NCI-H1930 (cell line): ENCODE results near the gene MIEN1.
"Not testable (repeated sequence)": the region's sequence is repeated elsewhere in the genome, so short reads cannot be mapped to it uniquely, and the experiment has no call there.

Experiments
- DNase-seq, 2 experiments: peaks; one replicate each; lab custom pipeline; 2025; lab: John Stamatoyannopoulos, UW

MIEN1 gene

DNA sequence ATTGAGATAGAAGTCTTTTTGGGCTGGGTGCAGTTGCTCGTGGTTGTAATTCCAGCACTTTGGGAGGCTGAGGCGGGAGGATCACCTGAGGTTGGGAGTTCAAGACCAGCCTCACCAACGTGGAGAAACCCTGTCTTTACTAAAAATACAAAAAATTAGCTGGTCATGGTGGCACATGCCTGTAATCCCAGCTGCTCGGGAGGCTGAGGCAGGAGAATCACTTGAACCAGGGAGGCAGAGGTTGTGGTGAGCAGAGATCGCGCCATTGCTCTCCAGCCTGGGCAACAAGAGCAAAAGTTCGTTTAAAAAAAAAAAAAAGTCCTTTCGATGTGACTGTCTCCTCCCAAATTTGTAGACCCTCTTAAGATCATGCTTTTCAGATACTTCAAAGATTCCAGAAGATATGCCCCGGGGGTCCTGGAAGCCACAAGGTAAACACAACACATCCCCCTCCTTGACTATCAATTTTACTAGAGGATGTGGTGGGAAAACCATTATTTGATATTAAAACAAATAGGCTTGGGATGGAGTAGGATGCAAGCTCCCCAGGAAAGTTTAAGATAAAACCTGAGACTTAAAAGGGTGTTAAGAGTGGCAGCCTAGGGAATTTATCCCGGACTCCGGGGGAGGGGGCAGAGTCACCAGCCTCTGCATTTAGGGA, 31.0 kb downstream of the MIEN1 start:
- DNase-seq: not testable (repeated sequence)

DNA sequence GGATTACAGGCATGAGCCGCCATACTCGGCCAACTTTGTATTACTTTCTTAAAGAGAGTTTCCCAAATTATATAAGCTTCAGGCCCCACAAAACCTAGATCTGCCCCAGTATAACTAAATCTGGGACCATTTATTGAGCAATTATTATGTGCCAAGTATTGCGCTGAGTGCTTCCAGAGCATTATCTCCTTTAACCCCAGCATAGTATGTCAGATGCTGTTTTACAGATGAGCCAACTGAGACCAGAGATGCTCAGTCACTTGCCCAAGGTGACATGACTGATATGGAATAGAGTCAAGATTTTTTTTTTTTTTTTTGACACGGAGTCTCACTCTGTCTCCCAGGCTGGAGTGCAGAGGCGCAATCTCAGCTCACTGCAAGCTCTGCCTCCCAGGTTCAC, 32.4 kb downstream of the MIEN1 start:
- DNase-seq: no peak

DNA sequence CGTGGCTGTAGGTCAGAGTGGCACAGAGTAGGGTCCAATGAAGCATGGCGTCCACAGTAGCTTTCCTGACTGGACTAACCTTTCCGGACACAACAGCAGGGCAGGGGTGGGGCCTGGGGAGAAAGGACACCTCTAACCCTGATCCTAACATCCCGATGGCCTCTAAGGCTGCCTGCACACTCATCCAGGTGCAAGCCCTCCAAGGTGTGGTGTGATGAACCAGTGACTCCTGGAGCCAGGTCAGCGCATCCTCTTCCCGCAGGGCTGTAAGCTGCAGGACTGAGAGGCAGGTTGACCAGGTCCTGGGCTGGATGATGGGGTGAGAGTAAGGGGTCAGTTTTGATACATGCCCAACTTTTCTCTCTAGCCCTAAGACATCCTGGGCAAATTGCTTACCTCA, 33.6 kb downstream of the MIEN1 start:
- DNase-seq: no peak

DNA sequence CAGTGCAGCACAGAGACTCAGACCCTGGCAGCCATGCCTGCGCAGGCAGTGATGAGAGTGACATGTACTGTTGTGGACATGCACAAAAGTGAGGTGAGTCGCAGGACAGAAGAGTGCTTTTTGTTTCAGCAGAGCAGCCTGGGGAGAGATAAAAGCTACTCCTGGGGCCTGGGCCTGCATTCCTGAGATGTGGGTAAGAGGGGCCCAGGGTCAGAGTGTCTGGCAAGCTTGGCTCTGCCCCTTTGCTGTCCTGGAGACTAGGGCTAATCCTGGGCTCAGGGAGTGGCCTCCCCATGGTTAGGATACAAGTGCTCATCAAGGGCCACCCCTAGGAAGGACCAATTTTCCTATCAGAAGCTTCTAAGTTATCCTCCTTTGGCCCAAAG, 35.2 kb downstream of the MIEN1 start:
- no peak for DNase-seq

DNA sequence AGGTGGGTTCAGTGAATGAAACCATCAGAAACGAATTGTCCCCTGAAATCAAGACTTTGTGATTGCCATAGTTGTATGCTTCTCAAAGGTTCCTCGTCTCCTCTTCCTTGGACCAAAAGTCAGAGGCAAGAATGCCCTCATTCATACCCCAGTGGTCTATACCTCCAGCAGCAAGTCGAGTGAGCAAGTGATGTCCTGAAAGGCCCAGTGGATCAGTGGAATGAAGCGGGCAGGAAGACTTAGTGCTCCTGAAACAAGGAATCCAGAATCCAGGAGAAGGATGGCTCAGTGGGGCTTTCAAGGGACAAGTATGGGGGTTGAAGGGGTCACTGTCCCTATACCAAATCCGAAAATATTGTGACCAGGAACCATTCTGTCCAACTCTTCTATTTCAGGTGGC, 35.7 kb downstream of the MIEN1 start:
- no peak for DNase-seq

DNA sequence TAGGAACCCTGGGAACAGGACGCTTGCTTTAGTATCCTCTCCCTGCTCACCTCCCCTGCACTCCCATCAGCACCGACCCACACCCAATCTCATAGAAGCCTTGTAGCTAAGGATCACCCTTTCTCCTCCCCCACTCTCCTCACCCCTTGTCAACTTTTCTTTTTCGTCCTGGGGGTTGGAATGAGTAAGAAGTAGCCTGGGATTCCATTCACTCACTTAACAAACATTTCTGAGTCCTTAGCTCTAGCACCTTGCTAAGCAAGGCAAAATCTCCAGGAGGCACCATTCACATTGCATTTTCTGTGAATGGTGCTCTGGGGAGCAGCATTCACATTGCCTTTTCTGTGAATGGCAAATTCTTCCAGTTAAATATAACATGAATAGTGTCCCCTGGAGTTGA, 41.4 kb downstream of the MIEN1 start:
- no peak for DNase-seq

DNA sequence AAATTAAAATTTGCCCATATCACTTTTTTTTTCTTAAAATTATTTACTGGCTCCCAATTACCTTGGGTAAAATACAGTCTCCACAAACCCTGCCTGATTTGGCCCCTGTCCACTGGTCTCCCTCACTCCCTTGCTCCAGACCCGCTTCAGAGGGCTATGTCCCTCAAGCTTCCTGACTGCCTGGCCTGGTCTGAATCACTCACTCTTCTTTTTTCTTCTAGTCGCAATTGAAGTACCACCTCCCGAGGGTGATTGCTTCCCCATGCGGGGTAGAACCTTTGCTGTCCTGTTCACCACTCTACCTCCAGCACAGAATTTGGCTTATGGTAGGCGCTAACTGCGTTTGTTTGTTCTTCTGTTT, 41.9 kb downstream of the MIEN1 start:
- no peak for DNase-seq

DNA sequence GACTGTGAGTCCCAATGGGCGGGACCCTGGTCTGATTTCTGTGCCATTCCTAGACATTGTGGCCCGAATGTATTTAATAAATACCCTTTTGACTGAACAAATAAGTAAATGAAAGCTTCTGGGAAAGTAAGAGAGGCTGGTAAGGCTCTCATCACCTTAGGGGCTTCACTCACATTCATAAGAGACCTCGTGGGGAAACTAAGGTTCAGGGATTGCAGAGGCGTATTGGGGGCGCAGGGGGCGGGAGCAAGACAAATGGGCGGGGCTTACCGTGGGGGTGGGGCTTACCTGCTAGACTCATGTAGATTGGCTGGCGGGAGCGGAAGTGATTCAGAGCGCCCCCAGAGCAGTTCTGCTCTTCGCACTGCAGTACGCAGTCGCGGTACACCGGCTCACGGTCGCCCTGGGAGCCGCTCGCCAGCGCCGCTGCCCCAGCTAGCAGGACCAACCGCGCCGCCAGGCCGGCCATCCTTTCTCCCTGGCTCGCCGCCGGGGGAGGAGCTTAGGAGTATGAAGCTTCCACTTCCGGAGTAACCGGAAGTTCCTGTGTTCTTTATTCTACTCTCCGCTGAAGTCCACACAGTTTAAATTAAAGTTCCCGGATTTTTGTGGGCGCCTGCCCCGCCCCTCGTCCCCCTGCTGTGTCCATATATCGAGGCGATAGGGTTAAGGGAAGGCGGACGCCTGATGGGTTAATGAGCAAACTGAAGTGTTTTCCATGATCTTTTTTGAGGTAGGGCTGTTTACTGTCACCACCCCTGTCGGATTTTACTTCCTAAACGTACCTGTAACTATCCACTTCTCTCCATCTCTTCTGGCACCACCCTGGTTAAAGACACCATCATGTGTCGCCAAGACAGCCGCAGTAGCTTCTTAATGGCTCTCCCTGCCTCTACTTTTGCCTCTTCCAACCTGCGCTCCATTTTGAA, 42.5 kb downstream of the MIEN1 start, which contains the start of gene PGAP3:
PGAP3 (minus strand) TSS at position 512 of the 929 bp plus-strand sequence; CDS start at position 469, 43 bp downstream.
- DNase-seq: peak; percentile 85 to 91

DNA sequence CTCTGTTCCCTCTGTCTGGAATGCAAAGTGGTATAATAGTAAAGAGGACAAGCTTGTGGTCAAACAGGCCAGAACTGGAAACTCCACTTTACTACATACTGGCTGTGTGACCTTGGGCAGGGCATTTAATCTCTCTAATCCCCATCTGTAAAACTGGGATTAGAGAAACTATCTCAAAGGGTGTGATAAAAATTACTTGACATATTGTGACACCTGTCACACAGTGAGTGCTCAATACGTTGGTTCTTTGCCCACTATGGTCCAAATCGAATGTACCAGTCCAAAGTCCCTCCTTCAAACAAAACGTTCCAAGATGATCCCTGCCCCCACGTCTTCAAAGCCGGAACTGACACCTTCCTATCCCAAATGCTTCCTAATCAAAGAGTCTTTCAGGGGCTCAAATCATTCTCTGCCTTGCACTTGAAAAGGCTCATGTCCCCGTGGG, 43.2 kb downstream of the MIEN1 start:
- DNase-seq: no peak

DNA sequence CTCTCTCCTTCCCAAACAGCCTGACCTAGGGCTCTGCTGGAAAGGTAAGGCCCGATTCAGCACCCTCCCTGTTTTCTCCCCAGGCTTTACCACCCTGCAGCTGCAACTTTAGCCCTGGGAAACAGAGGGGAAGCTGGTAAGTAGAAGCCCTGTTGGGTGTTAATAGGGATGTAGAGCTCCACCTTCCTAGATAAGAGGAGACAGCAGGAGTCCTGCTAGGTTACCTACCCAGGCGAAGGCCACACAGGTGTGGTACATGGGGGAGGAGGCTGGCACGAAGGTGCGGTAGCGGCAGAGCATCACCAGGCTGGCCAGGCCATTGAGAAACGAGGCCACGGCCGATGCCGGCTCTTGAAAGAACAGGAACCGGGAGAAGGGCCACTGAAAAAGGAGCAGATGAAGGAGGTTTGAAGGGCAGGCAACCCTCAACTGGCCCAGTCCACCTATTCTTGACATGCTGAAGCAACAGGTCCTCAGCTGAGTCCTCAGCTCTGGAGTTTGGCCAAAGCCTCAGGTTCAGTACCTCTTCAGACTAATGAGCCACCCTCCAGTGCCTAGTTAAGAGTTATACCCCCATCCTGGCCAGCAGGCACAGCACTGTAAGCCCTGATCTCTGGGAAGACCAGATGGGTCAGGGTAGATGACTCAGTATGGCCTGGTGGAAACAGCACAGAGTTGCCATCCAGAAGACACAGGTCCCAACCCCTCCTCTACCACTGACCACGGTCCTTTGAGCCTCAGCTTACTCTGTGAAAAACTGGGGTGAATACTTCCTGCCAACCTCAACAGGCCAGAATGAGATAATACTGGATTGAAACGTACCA, 45.8 kb downstream of the MIEN1 start:
- no peak for DNase-seq

DNA sequence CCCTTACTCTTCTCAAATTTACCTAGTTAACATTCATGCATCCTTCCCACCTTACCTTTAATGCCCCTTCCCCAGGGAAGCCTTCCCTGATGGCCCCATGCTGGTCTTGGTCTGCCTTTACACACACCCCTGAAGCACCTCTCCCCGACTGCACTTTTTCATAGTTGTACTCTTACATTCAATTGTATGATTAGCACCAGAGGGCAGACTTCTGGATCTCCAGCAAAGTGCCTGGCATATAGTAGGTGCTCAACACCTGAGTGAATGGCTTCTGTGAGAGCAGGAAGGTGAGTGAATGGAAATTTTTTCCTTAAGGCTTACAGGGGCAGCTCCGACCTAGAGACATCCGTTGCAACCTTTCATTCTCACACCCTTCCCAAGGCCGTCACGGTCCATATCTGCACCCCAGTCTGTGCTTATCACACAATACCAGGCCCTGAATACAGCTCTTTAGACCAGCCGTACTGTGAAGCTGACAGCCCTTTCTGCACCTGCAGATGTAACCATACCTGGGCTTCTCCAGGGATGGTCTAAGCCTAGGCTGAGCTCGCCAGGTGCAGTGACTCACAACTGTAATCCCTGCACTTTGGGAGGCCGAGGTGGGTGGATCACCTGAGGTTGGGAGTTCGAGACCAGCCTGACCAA, 46.9 kb downstream of the MIEN1 start:
- DNase-seq: no peak

DNA sequence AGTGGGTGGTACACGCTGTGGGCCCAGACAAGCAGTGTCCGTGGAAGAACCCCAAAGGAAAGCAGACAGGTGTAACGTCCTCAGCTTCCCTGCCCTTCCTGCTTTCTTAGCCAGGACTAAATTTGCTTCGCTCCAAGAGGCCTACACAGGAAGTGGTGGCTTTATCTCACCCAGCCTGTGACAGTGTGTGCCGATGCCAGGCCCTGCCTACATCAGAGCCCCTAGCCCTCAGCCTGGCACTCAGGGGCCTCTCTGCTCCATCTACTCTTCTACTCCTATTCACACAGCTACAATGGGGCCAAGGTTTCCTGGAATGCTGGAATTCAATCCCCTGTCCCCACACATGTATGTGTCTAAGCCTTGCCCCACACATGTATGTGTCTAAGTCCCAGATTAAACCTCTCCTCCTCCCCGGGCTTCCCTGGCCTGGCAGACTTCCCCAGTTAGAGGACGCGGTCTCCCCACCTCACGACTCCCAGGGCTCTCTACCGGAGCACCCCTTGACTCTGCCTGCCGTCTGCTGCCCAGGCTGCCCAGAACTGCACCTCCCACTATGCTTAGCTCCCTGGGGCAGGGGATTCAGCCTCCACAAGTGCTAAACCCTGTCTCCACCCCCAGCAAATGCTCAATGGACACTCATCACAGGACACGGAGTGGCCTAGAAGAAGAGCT, 50.7 kb downstream of the MIEN1 start:
- DNase-seq: no peak
